Central memory CD8-positive, alpha-beta T cell (primary cell): ENCODE measurements around the gene PRKAR2A.

Experiments used
- ATAC-seq: fragments of 150-1000 bp; cut with Tn5 transposase; replicated peaks from 2 replicates; pipeline ENCODE4 v1.10.0; 2022; ENCODE audit warnings: mild to moderate bottlenecking, moderate FRiP score, moderate number of reproducible peaks; ENCODE audit not compliant: poor library complexity, severe bottlenecking; ENCODE audit errors: extremely low read depth
- DNase-seq, 2 donors: peaks; one replicate each; pipeline ENCODE4 v3.0.0; 2021; ENCODE audit warnings: low spot score in 2 of 2
- H3K27ac Mint-ChIP-seq: one replicate; pipeline ENCODE4 v1.8.0; 2022; ENCODE audit warnings: low read depth, mild to moderate bottlenecking, moderate library complexity, mixed read lengths
- H3K27me3 Mint-ChIP-seq: one replicate; pipeline ENCODE4 v1.8.0; 2022; ENCODE audit warnings: mixed read lengths
- H3K36me3 Mint-ChIP-seq: one replicate; pipeline ENCODE4 v1.8.0; 2022; ENCODE audit warnings: mild to moderate bottlenecking, moderate library complexity, mixed read lengths; ENCODE audit not compliant: insufficient read depth
- H3K4me1 Mint-ChIP-seq: one replicate; pipeline ENCODE4 v1.8.0; 2022; ENCODE audit warnings: mixed read lengths
- H3K4me3 Mint-ChIP-seq: one replicate; pipeline ENCODE4 v1.8.0; 2022; ENCODE audit warnings: mild to moderate bottlenecking, moderate library complexity, mixed read lengths
- H3K9me3 Mint-ChIP-seq: one replicate; pipeline ENCODE4 v1.8.0; 2022; ENCODE audit warnings: mixed read lengths

Gene PRKAR2A

DNA sequence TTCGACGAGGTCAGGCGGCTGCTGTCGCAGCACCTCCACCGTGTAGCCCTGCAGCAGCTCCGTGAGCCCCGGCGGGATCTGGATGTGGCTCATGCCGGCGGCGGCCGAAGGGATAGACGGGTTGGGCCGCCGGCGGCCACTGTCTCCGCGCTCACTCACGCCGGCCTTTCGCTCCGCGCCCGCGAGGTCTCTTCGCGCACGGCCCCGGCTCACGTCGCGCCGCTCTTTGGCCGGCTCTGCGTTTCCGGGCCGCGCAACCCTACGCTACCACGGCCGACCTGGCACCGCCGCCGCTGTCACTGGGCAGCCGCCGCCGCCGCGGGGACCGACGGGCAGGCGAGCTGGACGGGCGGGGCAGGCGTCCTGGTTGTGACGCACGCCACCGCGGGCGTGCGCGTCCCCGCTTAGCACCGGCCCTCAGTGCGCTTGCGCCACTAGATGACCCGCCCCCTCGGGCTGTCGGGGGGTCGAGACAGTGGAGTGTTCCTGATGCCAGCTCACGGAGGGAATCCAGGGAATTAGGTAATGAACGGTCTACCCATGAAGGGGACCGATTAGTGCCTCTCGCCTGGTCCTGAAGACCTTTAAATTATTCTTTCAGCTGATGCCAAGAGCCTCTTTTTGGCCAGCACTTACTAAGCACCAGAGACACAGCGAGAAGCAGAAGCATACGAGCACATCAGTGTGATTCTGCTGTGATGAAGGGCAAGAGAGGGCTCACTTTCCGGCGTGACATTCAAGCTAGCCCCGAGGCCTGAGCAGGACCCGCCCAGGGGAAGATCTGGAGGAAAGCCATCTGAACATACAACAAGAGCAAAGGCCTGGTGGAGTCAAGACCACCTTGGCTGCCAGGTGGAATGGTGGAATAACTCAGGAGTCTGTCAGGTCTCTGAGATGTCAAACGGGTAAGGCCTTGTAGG lies at the start of gene PRKAR2A:
TSS of gene PRKAR2A (minus strand) at position 371 of the 920 bp plus-strand sequence. CDS start at position 93, 278 bp downstream.
- ATAC-seq (peak; percentile 77), DNase-seq (peak; percentile 76)
- no peaks in the 10 kb centered on the region for H3K27me3 Mint-ChIP-seq
- peak within 1 kb of the TSS; percentile 91 for H3K27ac Mint-ChIP-seq
- peaks cover 16% of the 10 kb centered on the region for H3K4me1 Mint-ChIP-seq
- H3K4me3 Mint-ChIP-seq = peak within 1 kb of the TSS; percentile 82
- H3K9me3 Mint-ChIP-seq = no peaks in the 10 kb centered on the region
- H3K36me3 Mint-ChIP-seq = peaks cover 7% of the 10 kb centered on the region

DNA sequence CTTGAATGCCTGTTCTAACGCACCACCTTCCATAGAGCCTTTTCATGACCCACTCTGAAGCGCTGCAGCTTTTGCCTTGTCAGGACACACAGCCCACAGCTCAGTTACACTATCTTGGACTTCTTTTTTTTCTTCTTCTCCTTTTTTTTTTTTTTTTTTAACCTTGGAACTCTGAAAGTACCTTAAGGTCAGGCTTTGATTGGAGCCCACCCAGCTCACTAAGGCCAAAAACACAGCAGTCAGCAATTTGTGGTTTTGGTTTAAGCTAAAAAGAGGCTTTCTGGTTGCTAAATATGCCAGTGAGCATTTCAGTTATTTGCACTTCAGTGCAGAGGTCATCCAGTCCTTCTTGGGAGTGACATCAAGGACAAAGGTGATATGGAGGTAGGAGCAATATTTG lies 49.3 kb upstream of the PRKAR2A start:
- DNase-seq (no peak), ATAC-seq (no peak)
- Mint-ChIP-seq H3K27me3 (no peaks in the 10 kb centered on the region), H3K4me3 (peak overlapping the region; percentile 91), H3K4me1 (peaks cover 35% of the 10 kb centered on the region), H3K9me3 (no peaks in the 10 kb centered on the region), H3K27ac (peak overlapping the region; percentile 78), H3K36me3 (peaks cover 15% of the 10 kb centered on the region)

GRCh38 chr3:48894516-48894915 lies 46.8 kb upstream of the PRKAR2A start:
- no peak overlapping the region for H3K4me3 Mint-ChIP-seq
- DNase-seq (no peak), ATAC-seq (no peak)
- no peaks in the 10 kb centered on the region for H3K27me3 Mint-ChIP-seq
- H3K36me3 Mint-ChIP-seq = peaks cover 19% of the 10 kb centered on the region
- no peaks in the 10 kb centered on the region for H3K9me3 Mint-ChIP-seq
- peaks cover 29% of the 10 kb centered on the region for H3K4me1 Mint-ChIP-seq
- H3K27ac Mint-ChIP-seq = no peak overlapping the region

GRCh38 chr3:48891606-48892005 lies 43.9 kb upstream of the PRKAR2A start:
- H3K36me3 Mint-ChIP-seq = peaks cover 15% of the 10 kb centered on the region
- no peak overlapping the region for H3K27ac Mint-ChIP-seq
- ATAC-seq (no peak), DNase-seq (no peak)
- no peak overlapping the region for H3K4me3 Mint-ChIP-seq
- no peaks in the 10 kb centered on the region for H3K27me3 Mint-ChIP-seq
- H3K4me1 Mint-ChIP-seq = peaks cover 13% of the 10 kb centered on the region
- no peaks in the 10 kb centered on the region for H3K9me3 Mint-ChIP-seq

DNA sequence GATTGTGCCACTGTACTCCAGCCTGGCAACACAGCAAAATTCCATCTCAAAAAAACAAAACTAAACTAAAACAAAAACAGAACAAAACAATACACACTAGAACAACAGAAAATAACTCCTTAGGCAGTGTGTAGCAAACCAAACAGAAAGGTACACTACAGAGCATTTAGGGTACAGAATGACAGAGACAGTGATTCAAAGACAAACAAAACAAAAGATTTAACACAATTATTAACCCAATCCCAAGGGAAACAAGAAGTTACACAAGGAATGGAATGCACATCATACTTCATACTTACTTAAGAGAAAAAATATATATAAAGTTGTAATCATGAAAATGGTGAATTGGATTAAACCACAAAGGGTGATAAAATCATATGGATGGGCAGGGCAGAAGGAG lies 38.1 kb upstream of the PRKAR2A start:
- DNase-seq = no peak
- no peaks in the 10 kb centered on the region for H3K27me3 Mint-ChIP-seq
- H3K4me3 Mint-ChIP-seq = no peak overlapping the region
- H3K9me3 Mint-ChIP-seq = no peaks in the 10 kb centered on the region
- H3K27ac Mint-ChIP-seq = no peak overlapping the region
- peaks cover 32% of the 10 kb centered on the region for H3K4me1 Mint-ChIP-seq
- ATAC-seq = no peak
- H3K36me3 Mint-ChIP-seq = peaks cover 42% of the 10 kb centered on the region

- Mint-ChIP-seq H3K27ac (peak overlapping the region; percentile 32), H3K4me1 (peaks cover 22% of the 10 kb centered on the region), H3K27me3 (no peaks in the 10 kb centered on the region), H3K36me3 (peaks cover 41% of the 10 kb centered on the region), H3K9me3 (no peaks in the 10 kb centered on the region), H3K4me3 (no peak overlapping the region)
- DNase-seq (no peak), ATAC-seq (no peak)
Measured at GRCh38 chr3:48881652-48882114, 34.0 kb upstream of the PRKAR2A start.

DNA sequence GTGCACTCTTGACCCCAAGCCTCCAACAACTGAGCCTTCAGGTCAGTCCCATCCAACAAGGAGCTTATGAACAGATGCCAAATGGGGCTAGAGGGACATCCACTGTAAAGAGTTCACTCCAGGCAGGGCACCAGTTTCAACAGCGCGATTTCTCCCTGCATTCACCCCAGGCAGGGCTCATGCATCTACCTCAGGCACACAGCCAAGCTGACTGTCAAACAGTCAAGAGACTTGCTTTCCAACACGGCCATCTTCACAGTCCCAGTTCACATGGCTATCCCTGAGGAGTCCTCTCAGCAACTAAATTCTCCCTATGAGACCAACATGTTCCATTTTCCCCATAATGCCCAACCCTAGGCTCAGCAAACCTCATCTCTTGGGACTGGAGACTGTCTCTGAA lies 33.3 kb upstream of the PRKAR2A start:
- no peak overlapping the region for H3K27ac Mint-ChIP-seq
- ATAC-seq = no peak
- peaks cover 41% of the 10 kb centered on the region for H3K36me3 Mint-ChIP-seq

GRCh38 chr3:48879994-48880377 lies 32.3 kb upstream of the PRKAR2A start:
- no peaks in the 10 kb centered on the region for H3K27me3 Mint-ChIP-seq
- H3K27ac Mint-ChIP-seq = no peak overlapping the region
- no peaks in the 10 kb centered on the region for H3K9me3 Mint-ChIP-seq
- no peak overlapping the region for H3K4me3 Mint-ChIP-seq
- H3K4me1 Mint-ChIP-seq = peaks cover 10% of the 10 kb centered on the region
- DNase-seq = no peak
- no peak for ATAC-seq
- peaks cover 35% of the 10 kb centered on the region for H3K36me3 Mint-ChIP-seq

More for the DNA sequence above, 33.3 kb upstream of the PRKAR2A start:
- no peaks in the 10 kb centered on the region for H3K9me3 Mint-ChIP-seq
- H3K4me3 Mint-ChIP-seq = no peak overlapping the region
- H3K4me1 Mint-ChIP-seq = peaks cover 20% of the 10 kb centered on the region
- no peaks in the 10 kb centered on the region for H3K27me3 Mint-ChIP-seq
- no peak for DNase-seq

- no peak for ATAC-seq
- peaks cover 6% of the 10 kb centered on the region for H3K4me1 Mint-ChIP-seq
- no peaks in the 10 kb centered on the region for H3K27me3 Mint-ChIP-seq
- H3K27ac Mint-ChIP-seq = no peak overlapping the region
- H3K4me3 Mint-ChIP-seq = no peak overlapping the region
- H3K9me3 Mint-ChIP-seq = no peaks in the 10 kb centered on the region
- DNase-seq = no peak
- peaks cover 37% of the 10 kb centered on the region for H3K36me3 Mint-ChIP-seq
Measured at GRCh38 chr3:48879307-48879993, 31.8 kb upstream of the PRKAR2A start.

DNA sequence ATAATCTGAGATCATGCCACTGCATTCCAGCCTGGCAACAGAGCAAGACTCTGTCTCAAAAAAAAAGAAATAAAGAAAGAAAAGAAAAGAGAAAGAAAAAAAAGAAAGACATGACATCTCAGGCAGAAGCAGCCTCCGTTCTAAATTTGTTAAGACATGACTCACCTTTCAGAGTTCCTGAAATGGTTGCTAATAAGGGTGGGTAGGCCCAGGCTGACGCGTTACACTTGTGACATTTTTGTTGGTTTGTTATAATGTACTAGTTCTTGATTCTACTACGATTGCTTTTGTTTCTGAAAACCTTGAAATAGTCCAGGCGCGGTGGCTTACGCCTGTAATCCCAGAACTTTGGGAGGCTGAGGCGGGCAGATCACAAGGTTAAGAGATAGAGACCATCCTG lies 30.0 kb upstream of the PRKAR2A start:
- no peaks in the 10 kb centered on the region for H3K27me3 Mint-ChIP-seq
- no peaks in the 10 kb centered on the region for H3K9me3 Mint-ChIP-seq
- peaks cover 6% of the 10 kb centered on the region for H3K4me1 Mint-ChIP-seq
- no peak overlapping the region for H3K27ac Mint-ChIP-seq
- ATAC-seq (no peak), DNase-seq (no peak)
- no peak overlapping the region for H3K4me3 Mint-ChIP-seq
- H3K36me3 Mint-ChIP-seq = peaks cover 35% of the 10 kb centered on the region

DNA sequence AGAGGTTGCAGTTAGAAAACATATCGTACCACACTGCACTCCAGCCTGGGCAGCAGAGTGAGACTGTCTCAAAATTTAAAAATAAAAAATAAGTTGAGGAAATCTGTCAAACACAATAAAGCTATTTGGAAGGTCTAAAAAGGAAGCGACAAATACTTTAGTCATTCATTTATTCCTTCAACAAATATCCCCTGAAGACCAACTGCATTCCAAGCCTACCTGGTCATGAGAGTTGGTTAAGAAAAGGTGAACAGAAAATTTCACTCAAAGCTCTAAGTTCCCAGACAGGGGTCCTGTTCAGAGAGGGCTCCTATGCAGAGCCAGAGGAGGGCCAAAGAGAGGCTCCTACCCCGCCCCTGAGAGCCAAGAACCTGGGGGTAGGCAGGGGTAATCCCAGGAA lies 15.4 kb upstream of the PRKAR2A start:
- Mint-ChIP-seq H3K27me3 (no peaks in the 10 kb centered on the region), H3K36me3 (peaks cover 27% of the 10 kb centered on the region), H3K4me1 (peaks cover 6% of the 10 kb centered on the region), H3K9me3 (no peaks in the 10 kb centered on the region), H3K27ac (no peak overlapping the region), H3K4me3 (no peak overlapping the region)
- DNase-seq (no peak), ATAC-seq (no peak)

DNA sequence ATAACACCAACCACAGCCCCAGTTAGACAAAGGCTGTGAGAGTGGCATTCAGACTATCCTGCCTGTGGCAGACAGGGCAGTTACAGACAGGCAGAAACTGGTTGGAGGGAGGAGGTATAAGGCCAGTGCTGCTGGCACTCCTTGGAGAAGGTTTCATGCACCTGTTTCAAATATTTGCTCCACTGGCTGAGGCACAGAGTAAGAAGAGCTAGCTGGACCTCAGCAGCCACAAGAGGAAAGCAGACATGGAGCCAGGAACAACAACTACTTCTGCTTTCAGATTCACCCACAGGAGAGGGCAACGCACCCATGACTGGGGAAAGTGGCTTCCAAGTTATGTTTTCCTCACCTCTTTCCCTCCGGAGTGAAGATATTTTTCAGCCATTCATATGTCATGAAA lies 11.5 kb upstream of the PRKAR2A start:
- DNase-seq (no peak), ATAC-seq (no peak)
- no peaks in the 10 kb centered on the region for H3K27me3 Mint-ChIP-seq
- no peaks in the 10 kb centered on the region for H3K9me3 Mint-ChIP-seq
- H3K4me1 Mint-ChIP-seq = no peaks in the 10 kb centered on the region
- H3K4me3 Mint-ChIP-seq = no peak overlapping the region
- peaks cover 19% of the 10 kb centered on the region for H3K36me3 Mint-ChIP-seq
- no peak overlapping the region for H3K27ac Mint-ChIP-seq

GRCh38 chr3:48858709-48859108 lies 11.0 kb upstream of the PRKAR2A start:
- peaks cover 19% of the 10 kb centered on the region for H3K36me3 Mint-ChIP-seq
- no peak for DNase-seq
- H3K4me1 Mint-ChIP-seq = no peaks in the 10 kb centered on the region
- no peaks in the 10 kb centered on the region for H3K27me3 Mint-ChIP-seq
- no peak overlapping the region for H3K27ac Mint-ChIP-seq
- H3K9me3 Mint-ChIP-seq = no peaks in the 10 kb centered on the region
- ATAC-seq = no peak
- no peak overlapping the region for H3K4me3 Mint-ChIP-seq
